Stomach (tissue), 9 donors: ENCODE measurements around the gene STX18. TPM values are rescaled to one million over a fixed set of nuclear protein-coding genes. Genes with fewer than 3 reads are reported as not detected.
A peak's percentile ranks its signal among the peaks of the same experiment; 100 is the strongest.

ENCODE experiments used
- DNase-seq, 2 donors: peaks; one replicate each; pipeline versions ENCODE4 v3.0.0 to v3.0.0-alpha.2; 2013 to 2019
- H3K27ac ChIP-seq, 5 donors: fragments of 200-600 bp in 4 of 5; sonication (generic) in 4 of 5; one replicate each; pipeline ENCODE4 v1.5.1; 2013 to 2019; ENCODE audit warnings: mild to moderate bottlenecking in 1 of 5, moderate library complexity in 1 of 5
- H3K27me3 ChIP-seq, 3 donors: fragments of 200-600 bp; sonication (generic); one replicate each; pipeline ENCODE4 v1.5.1; 2017 to 2019; ENCODE audit warnings: mixed run types in 1 of 3
- H3K36me3 ChIP-seq, 4 donors: fragments of 200-600 bp; sonication (generic); 1 replicate in 3 of 4; 2 replicates in 1 of 4; pipeline ENCODE4 v1.5.1; 2016 to 2019
- H3K4me1 ChIP-seq, 4 donors: fragments of 200-600 bp; sonication (generic); one replicate each; pipeline ENCODE4 v1.5.1; 2016 to 2019
- H3K4me3 ChIP-seq, 4 donors: fragments of 200-600 bp; sonication (generic) in 3 of 4; one replicate each; pipeline ENCODE4 v1.5.1; 2016 to 2019; ENCODE audit warnings: mild to moderate bottlenecking in 1 of 4
- H3K9me3 ChIP-seq, 4 donors: fragments of 200-600 bp; sonication (generic); one replicate each; pipeline ENCODE4 v1.5.1; 2016 to 2019
- EP300 ChIP-seq: sonication (generic); formaldehyde crosslinking; IDR thresholded peaks from one replicate; pipeline ENCODE4 v1.6.1; 2017; ENCODE audit warnings: antibody characterized with exemption
- POLR2A ChIP-seq, 4 donors: fragments of 450-650 bp; IDR thresholded peaks; one replicate each; pipeline ENCODE4 v1.6.1; 2016; ENCODE audit warnings: antibody characterized with exemption in 4 of 4, control low read depth in 2 of 4, mild to moderate bottlenecking in 1 of 4, moderate library complexity in 1 of 4
- POLR2AphosphoS5 ChIP-seq, 3 donors: sonication (generic); formaldehyde crosslinking; IDR thresholded peaks; one replicate each; pipeline ENCODE4 v1.6.1; 2016; ENCODE audit warnings: antibody characterized with exemption in 3 of 3
- WGBS, 5 donors: extraction: QIAGEN DNeasy Blood & Tissue Kit in 3 of 5; methylation state at CpG; one replicate each; pipeline versions ENCODE4 v1.1.5 to v1.1.7; 2013 to 2018; 5-methylcytosine and 5-hydroxymethylcytosine counted together
- intact Hi-C: fragments of 100-400 bp; cut with DNase I; formaldehyde crosslinking; loops from one replicate; pipeline ENCODE4 v1.15.1; 2023; ENCODE audit warnings: low total_unique reads
- polyA plus RNA-seq, 3 donors: library from polyadenylated mRNA; stranded (reverse); fragments of 200-250 nt; gene quantifications; one replicate each; pipeline ENCODE4 v1.2.3, GENCODE V29; 2013
- total RNA-seq, 5 donors: library from RNA; depleted of rRNA; stranded (reverse); fragments of >200 nt; gene quantifications; one replicate each; pipeline versions ENCODE4 v1.1.0 to v1.2.3, GENCODE V29; 2014 to 2016
- TF ChIP-seq, protein P1 (sequence below), 7 experiments: fragments of 450-650 bp in 4 of 7; fragments of 200-600 bp in 3 of 7; sonication (generic) in 3 of 7; IDR thresholded peaks; one replicate each; pipeline ENCODE4 v1.5.1; 2016 to 2019; ENCODE audit warnings: antibody characterized with exemption in 7 of 7, control low read depth in 2 of 7, mild to moderate bottlenecking in 1 of 7
- donor health status: healthy with polysubstance abuse.
- donor health status: Bipolar disorder and iron deficiency.
- donor health status: healthy.

STX18 gene
- total and polyA plus RNA-seq, 8 donors = 17.1 to 91.6 (median 26.3) TPM

DNA sequence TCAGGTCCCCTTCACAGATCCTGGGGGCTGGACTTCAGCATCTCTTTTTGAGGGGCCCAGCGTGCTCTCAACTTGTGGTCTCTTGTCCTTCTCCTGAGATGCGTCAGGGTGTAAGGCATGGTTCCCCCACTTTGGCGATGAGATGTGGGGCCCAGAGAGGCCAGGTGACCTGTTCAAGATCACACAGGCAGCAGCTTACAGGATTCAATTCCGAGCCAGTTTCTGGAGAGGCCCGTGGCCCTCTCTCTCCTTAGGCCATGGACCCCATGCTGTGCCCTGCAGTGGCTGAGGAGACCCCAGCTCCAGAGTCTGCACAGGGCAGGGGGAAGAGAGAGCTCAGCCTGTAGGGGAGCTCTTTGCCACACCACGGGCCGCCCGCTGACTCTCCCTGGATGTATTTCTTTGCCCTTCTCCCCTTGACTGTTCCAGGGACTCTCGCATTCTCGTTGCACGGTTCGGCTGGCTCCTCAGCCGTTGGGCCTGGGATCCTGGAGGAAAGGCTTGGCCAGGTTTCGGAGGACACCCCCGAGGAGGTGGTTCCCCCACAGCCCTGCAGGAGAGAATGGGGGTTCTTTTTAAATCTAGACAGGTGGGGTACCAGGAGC, 136.4 kb downstream of the STX18 start:
- Histone ChIP-seq H3K9me3 (peaks cover 0 to 2% (median under 1%) of the 10 kb centered on the region in 4 donors), H3K36me3 (no peaks in the 10 kb centered on the region), H3K27ac (no peak overlapping the region), H3K4me3 (no peak overlapping the region), H3K4me1 (no peaks in the 10 kb centered on the region), H3K27me3 (peaks cover 0 to 40% (median 0%) of the 10 kb centered on the region in 3 donors)
- no peak for DNase-seq
- WGBS, 5 donors = 77 to 91% (median 87%) methylated on average over 15 of the region's 15 CpGs
- intact Hi-C loops = no loop called here
- no peak for TF ChIP-seq POLR2AphosphoS5 (IDR thresholded peaks at IDR 0.05)
- no peak for TF ChIP-seq POLR2A (IDR thresholded peaks at IDR 0.05)
- TF ChIP-seq, protein P1, sequence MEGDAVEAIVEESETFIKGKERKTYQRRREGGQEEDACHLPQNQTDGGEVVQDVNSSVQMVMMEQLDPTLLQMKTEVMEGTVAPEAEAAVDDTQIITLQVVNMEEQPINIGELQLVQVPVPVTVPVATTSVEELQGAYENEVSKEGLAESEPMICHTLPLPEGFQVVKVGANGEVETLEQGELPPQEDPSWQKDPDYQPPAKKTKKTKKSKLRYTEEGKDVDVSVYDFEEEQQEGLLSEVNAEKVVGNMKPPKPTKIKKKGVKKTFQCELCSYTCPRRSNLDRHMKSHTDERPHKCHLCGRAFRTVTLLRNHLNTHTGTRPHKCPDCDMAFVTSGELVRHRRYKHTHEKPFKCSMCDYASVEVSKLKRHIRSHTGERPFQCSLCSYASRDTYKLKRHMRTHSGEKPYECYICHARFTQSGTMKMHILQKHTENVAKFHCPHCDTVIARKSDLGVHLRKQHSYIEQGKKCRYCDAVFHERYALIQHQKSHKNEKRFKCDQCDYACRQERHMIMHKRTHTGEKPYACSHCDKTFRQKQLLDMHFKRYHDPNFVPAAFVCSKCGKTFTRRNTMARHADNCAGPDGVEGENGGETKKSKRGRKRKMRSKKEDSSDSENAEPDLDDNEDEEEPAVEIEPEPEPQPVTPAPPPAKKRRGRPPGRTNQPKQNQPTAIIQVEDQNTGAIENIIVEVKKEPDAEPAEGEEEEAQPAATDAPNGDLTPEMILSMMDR (IDR thresholded peaks at IDR 0.05) = no peak
- TF ChIP-seq EP300 = no peak

DNA sequence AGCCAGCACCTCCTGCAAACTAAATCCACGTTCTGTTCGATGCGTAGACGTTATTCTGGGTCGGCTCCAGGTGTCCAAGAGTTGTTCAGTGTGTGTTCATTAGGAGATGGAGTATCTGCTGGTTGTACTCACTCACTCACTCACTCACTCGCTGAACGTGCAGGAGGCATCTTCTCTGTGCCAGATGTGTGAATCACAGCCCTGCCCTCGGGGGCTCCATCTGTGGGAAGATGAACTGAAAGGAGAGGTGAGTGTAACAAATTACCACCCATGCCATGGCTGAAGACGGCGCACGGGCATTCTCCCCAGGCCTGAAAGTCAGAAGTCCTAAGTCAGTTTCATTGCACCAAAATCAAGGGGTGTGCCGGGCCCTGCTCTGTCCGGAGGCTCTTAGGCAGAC, 138.9 kb downstream of the STX18 start:
- TF ChIP-seq EP300 = no peak
- TF ChIP-seq POLR2A (IDR thresholded peaks at IDR 0.05) = no peak
- TF ChIP-seq, protein P1 (IDR thresholded peaks at IDR 0.05) = no peak
- TF ChIP-seq POLR2AphosphoS5 (IDR thresholded peaks at IDR 0.05) = no peak
- H3K9me3 ChIP-seq = peaks cover 0 to 12% (median 6%) of the 10 kb centered on the region in 4 donors
- H3K4me3 ChIP-seq = no peak overlapping the region
- H3K4me1 ChIP-seq = no peaks in the 10 kb centered on the region
- H3K27ac ChIP-seq = no peak overlapping the region
- no peaks in the 10 kb centered on the region for H3K36me3 ChIP-seq
- H3K27me3 ChIP-seq = peaks cover 0 to 46% (median 0%) of the 10 kb centered on the region in 3 donors
- DNase-seq = no peak
- intact Hi-C loops = no loop called here
- 65 to 82% (median 69%) methylated on average over 13 of the region's 13 CpGs for whole genome bisulfite sequencing, 5 donors

DNA sequence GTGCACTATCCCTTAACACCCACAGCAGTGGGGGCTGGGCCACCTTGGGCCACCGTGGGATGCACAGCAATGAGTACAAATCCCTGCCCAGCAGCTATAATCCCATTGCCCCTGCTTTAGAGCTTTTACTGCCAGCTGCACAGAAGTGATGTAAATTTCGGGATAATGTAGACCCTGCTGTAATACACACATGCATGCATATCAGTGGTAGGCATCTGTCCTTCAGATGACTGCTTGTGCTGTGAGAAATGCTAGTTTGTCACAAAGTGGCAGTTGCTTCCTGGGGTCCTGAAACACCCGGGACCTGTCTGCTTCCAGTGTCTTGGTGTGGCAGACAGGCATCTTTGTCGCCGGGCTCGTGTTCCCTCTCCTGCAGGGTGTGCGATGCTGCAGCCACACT, 140.8 kb downstream of the STX18 start:
- WGBS, 5 donors = 46 to 85% (median 81%) methylated on average over 3 to 7 of the region's 7 CpGs
- Histone ChIP-seq H3K36me3 (no peaks in the 10 kb centered on the region), H3K4me1 (peaks cover 0 to 4% (median 0%) of the 10 kb centered on the region in 4 donors), H3K27ac (no peak overlapping the region), H3K9me3 (peaks cover 0 to 12% (median 6%) of the 10 kb centered on the region in 4 donors), H3K27me3 (peaks cover 0 to 46% (median 7%) of the 10 kb centered on the region in 3 donors), H3K4me3 (no peak overlapping the region)
- DNase-seq = no peak
- intact Hi-C loops = no loop called here
- TF ChIP-seq POLR2AphosphoS5 (IDR thresholded peaks at IDR 0.05) = no peak

DNA sequence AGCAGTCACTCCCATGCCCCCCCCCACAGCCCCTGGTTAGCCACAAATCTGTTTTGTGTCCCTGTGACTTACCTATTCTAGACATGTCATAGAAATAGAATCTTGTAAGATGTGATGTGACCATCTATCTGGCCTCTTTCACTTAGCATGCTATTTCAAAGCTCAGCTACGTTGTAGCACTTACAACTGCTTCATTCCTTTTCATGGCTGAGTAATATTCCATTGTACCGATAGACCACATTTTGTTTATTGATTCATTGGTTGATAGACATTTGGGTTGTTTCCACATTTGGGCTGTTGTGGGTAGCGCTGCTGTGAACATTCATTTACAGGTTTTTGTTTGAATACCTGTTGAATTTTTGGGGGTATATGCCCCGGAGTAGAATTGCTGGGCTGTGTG, 143.4 kb downstream of the STX18 start:
- no peak for DNase-seq
- peaks cover 0 to 59% (median 7%) of the 10 kb centered on the region in 3 donors for H3K27me3 ChIP-seq
- H3K4me3 ChIP-seq = no peak overlapping the region
- intact Hi-C loops = no loop called here
- TF ChIP-seq POLR2A (IDR thresholded peaks at IDR 0.05) (no peak), EP300 (no peak), POLR2AphosphoS5 (IDR thresholded peaks at IDR 0.05) (no peak)
- TF ChIP-seq, protein P1 (IDR thresholded peaks at IDR 0.05) = no peak
- H3K27ac ChIP-seq = no peak overlapping the region
- peaks cover 0 to 8% (median 0%) of the 10 kb centered on the region in 4 donors for H3K4me1 ChIP-seq
- no peaks in the 10 kb centered on the region for H3K36me3 ChIP-seq
- WGBS, 5 donors = 69 to 86% (median 78%) methylated on average over 4 of the region's 4 CpGs
- peaks cover 0 to 12% (median 6%) of the 10 kb centered on the region in 4 donors for H3K9me3 ChIP-seq

DNA sequence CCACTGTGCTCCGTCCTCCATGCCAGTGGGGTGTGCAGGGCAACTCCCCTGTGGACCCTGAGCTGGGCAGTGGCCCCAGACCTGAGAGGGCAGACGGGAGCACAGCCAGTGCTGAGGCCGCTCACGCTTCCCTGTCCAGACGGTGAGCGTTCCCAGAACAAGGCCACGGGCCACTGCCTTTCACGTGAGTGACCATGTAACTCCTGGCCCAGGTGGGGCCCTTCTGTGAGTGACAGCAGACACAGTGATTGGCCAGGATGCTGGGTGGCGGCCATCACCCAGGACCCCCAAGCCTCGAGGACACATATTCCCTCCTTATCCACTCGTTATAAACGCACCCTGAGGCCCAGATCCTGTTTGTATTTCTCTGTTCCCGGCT, 144.4 kb downstream of the STX18 start:
- WGBS, 5 donors = 81 to 86% (median 82%) methylated on average over 6 to 13 of the region's 13 CpGs
- peaks cover 0 to 12% (median 6%) of the 10 kb centered on the region in 4 donors for H3K9me3 ChIP-seq
- H3K4me3 ChIP-seq = no peak overlapping the region
- H3K27ac ChIP-seq = peak overlapping the region in 2 of 5 donors; percentile 29 to 42
- no peak for DNase-seq
- H3K4me1 ChIP-seq = peaks cover 0 to 8% (median 0%) of the 10 kb centered on the region in 4 donors
- TF ChIP-seq POLR2A (IDR thresholded peaks at IDR 0.05) = no peak
- TF ChIP-seq EP300 = no peak
- TF ChIP-seq, protein P1 (IDR thresholded peaks at IDR 0.05) = no peak
- no peak for TF ChIP-seq POLR2AphosphoS5 (IDR thresholded peaks at IDR 0.05)
- intact Hi-C loops = no loop called here
- H3K27me3 ChIP-seq = peaks cover 0 to 62% (median 8%) of the 10 kb centered on the region in 3 donors
- no peaks in the 10 kb centered on the region for H3K36me3 ChIP-seq
